ENCODE data around the gene KRT6B. TPM values are rescaled to one million over a fixed set of nuclear protein-coding genes. Genes with fewer than 3 reads are reported as not detected.

KRT6B gene
- total RNA-seq, 1 experiment from 2014 or later = not detected

DNA sequence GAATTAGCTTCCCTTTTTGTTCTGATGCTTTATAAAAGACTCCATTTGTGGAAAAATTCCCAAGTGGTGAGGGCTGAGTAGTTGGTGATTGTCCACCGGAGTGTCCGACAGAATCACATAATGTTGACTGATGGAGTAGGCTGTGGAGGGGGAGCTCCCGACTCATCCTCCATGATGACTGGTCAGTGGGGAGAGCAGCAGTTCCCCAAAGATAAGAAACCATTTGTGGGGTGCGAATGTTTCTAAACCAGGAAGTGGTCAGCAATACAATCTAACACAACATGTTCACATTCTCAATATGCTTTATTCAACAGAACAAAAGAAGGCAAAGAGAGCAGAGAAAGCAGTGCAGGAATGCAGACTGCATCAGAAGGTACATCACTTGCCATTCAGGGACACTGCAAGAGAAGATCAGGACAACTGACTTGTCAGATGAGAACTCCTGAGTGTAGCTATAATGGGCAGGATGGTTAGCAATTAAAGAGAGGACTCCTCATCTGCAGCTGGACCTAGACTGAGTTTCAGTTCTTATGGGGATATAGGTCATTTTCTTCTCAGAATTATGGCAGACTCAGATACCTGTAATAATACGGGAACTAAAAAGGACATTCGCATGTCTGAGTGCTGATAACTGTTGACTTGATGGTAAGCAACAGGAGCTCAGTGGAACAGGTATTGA is 5.4 kb downstream of the KRT6B start:
- no peaks in the 10 kb centered on the region for H3K27me3 ChIP-seq (ENCODE audit: insufficient read depth, low read length)
- H2AFZ ChIP-seq (ENCODE audit: low read depth, low read length, poor library complexity, severe bottlenecking) = no peak overlapping the region
- TF ChIP-seq, protein P1, sequence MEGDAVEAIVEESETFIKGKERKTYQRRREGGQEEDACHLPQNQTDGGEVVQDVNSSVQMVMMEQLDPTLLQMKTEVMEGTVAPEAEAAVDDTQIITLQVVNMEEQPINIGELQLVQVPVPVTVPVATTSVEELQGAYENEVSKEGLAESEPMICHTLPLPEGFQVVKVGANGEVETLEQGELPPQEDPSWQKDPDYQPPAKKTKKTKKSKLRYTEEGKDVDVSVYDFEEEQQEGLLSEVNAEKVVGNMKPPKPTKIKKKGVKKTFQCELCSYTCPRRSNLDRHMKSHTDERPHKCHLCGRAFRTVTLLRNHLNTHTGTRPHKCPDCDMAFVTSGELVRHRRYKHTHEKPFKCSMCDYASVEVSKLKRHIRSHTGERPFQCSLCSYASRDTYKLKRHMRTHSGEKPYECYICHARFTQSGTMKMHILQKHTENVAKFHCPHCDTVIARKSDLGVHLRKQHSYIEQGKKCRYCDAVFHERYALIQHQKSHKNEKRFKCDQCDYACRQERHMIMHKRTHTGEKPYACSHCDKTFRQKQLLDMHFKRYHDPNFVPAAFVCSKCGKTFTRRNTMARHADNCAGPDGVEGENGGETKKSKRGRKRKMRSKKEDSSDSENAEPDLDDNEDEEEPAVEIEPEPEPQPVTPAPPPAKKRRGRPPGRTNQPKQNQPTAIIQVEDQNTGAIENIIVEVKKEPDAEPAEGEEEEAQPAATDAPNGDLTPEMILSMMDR (IDR thresholded peaks at IDR 0.05 in 2 of 3, conservative IDR thresholded peaks at IDR 0.05 in 1 of 3; ENCODE audit: borderline replicate concordance in 1 of 3, insufficient read depth in 1 of 3, low read depth in 2 of 3, low read length in 2 of 3) = no peak
- TF ChIP-seq POLR2AphosphoS5 (IDR thresholded peaks at IDR 0.05; ENCODE audit: low read depth, low read length) = no peak
- TF ChIP-seq, protein P2, sequence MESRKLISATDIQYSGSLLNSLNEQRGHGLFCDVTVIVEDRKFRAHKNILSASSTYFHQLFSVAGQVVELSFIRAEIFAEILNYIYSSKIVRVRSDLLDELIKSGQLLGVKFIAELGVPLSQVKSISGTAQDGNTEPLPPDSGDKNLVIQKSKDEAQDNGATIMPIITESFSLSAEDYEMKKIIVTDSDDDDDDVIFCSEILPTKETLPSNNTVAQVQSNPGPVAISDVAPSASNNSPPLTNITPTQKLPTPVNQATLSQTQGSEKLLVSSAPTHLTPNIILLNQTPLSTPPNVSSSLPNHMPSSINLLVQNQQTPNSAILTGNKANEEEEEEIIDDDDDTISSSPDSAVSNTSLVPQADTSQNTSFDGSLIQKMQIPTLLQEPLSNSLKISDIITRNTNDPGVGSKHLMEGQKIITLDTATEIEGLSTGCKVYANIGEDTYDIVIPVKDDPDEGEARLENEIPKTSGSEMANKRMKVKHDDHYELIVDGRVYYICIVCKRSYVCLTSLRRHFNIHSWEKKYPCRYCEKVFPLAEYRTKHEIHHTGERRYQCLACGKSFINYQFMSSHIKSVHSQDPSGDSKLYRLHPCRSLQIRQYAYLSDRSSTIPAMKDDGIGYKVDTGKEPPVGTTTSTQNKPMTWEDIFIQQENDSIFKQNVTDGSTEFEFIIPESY (IDR thresholded peaks at IDR 0.05; ENCODE audit: extremely low read depth, insufficient replicate concordance, low read length) = no peak
- TF ChIP-seq MAX (IDR thresholded peaks at IDR 0.05) = no peak
- no peak for TF ChIP-seq ZFX (IDR thresholded peaks at IDR 0.05)
- TF ChIP-seq FOSL1 (IDR thresholded peaks at IDR 0.05; ENCODE audit: low read depth) = no peak
- TF ChIP-seq, protein P3, sequence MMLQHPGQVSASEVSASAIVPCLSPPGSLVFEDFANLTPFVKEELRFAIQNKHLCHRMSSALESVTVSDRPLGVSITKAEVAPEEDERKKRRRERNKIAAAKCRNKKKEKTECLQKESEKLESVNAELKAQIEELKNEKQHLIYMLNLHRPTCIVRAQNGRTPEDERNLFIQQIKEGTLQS (IDR thresholded peaks at IDR 0.05) = no peak
- no peak for TF ChIP-seq EZH2phosphoT487 (IDR thresholded peaks at IDR 0.05; ENCODE audit: borderline replicate concordance)
- TF ChIP-seq EGR1 (IDR thresholded peaks at IDR 0.05; ENCODE audit: low read depth) = no peak
- DNase-seq (ENCODE audit: low read depth, low spot score) (no peak), ATAC-seq (no peak)
- H3K4me2 ChIP-seq (ENCODE audit: low read length) = no peak overlapping the region
- intact Hi-C loops (cut with micrococcal nuclease) = no loop called here
- no peaks in the 10 kb centered on the region for H3K9me3 ChIP-seq (ENCODE audit: control insufficient read depth in 1 of 2, insufficient read depth in 1 of 2, low read depth in 1 of 2, low read length in 2 of 2)
- BruUV-seq (replicated peaks) = no TSS peak
- peaks cover 16 to 31% of the 10 kb centered on the region in 2 experiments for H3K4me1 ChIP-seq (ENCODE audit: control insufficient read depth in 1 of 2, insufficient read depth in 2 of 2, low read length in 2 of 2)
- H3K36me3 ChIP-seq (ENCODE audit: control insufficient read depth in 1 of 2, insufficient read depth in 2 of 2, low read length in 2 of 2) = no peaks in the 10 kb centered on the region
- no peaks in the 10 kb centered on the region for H3K79me2 ChIP-seq (ENCODE audit: insufficient read depth, low read length)
- H4K20me1 ChIP-seq (ENCODE audit: insufficient read depth) = no peaks in the 10 kb centered on the region
- H3K9me2 ChIP-seq (ENCODE audit: insufficient read depth) = no peaks in the 10 kb centered on the region
- CTCF ChIA-PET = no interaction called here
- H3K27ac ChIP-seq (ENCODE audit: low read depth, low read length) = no peak overlapping the region
- POLR2A ChIA-PET = no interaction called here
- no peak overlapping the region for H3K9ac ChIP-seq (ENCODE audit: low read length)
- no peak overlapping the region for H3K4me3 ChIP-seq (replicated peaks in 1 of 2; ENCODE audit: low read depth in 1 of 2, low read length in 2 of 2)
- RAD21 ChIA-PET (ENCODE audit: low non-redundant PET in 1 of 2, low total read pairs in 2 of 2, uncharacterized antibody in 2 of 2, unreplicated experiment in 2 of 2) = no interaction called here
